Left hindlimb (tissue), 1 donor: ENCODE data around the gene SRGAP3.
A peak's percentile ranks its signal among the peaks of the same experiment; 100 is the strongest.

Source experiments
- DNase-seq: peaks from one replicate; pipeline ENCODE4 v3.0.0-alpha.2; 2018

The SRGAP3 gene

DNA sequence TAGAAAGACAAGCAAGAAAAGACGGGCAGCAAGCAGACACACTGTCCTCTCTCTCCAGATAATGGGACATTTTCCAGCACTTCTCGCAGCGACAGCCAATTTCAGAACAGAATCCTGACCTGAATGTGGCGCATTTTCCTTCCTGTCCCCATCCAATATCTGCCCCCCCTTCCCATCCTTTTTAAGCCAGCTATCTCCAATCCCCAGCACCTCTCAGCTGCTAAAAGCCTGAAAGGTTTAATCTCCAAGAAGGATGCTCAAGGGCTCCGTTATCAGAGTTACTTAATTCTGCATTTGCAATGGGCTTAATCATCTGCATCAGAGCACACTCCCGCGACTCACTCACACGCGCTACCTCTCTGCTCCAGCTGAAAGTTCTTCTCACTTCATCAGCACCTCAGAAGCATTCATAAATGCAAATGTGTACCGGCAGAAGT lies 50.5 kb downstream of the SRGAP3 start:
- DNase-seq = no peak

DNA sequence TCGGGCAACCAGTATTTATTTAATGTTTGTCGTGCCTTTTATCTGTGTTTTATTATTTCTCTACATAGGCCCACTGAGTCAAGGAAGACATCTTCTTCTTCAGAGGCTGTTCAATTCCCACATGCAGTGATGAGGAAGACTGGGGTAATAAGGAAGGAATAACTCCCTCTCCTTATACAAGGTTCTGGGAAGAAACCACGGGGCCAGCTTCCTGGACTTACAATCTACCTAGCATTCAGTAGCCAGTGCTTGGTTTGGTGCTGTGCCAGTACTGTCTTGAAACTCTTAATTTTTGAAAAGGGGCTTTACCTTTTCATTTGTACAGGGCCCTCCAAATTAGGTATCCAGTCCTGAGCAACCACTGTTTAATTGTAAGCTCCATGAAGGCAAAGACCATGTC lies 51.2 kb downstream of the SRGAP3 start:
- DNase-seq = no peak

DNA sequence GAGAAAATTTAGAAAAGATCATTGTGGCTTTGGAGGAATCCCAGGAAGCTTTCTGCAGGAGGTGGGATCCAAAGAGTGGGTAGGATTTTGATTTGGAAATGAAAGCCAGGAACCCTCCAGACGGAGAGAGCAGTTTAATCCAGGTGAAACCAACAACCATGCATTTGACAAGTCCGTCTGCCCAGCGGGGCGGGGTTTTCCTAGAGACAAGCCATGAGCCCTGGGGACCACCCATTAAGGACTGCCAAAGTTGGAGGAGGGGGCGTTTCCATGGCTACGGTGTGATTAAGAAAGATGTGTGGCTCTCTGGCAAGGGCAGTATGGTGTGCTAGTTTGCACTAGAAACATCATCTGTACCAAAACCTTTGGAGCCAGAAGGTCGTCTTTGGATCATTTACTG lies 53.4 kb downstream of the SRGAP3 start:
- DNase-seq = peak; percentile 56

DNA sequence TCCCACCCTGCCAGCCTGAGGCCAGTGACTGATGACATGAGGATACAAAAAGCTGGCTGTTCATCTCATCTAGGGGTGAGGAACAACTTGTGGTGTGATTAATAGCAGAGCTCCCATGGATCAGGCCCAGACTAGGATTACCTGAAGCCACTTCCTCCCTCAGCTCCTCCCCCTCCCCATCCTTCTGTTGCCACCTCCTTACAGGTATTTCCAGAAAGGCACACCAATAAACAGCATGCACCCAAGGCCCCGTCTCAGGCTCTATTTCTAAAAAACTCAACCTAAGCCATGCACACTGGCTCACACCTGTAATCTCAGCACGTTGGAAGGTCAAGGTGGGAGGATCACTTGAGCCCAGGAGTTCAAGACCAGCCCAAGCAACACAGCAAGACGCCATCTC lies 54.1 kb downstream of the SRGAP3 start:
- DNase-seq = no peak

DNA sequence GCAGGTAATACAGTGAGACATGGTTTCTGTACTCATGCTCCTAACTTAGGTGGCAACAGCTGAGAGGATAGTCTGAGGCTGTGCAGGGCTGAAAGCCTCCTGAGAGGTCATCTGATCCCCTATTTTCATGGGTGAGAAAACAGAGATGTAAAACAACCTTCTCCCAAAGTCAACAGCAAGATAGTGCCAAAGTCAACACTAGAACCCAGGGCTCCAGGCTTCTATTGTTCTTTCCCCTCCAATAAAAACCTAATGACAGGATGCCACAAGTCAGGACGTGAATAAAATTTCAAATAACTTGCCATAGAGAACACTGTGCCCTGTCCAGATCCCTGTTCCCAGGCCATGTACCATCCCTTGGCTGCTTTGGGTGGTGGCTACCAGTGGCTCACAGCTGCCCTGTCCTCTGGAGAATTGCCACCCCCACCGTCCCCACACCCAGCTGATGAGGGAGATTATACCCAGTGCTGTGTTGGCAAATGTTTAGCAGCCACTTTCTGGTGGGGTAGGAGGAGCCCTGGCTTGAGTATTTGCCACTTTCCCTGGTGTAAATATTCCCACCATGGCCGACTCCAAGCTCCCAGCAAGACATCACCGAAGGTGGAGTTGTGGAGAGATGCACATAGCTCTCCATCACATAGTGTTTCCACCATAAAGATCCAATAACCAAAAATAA lies 54.8 kb downstream of the SRGAP3 start:
- DNase-seq = no peak

DNA sequence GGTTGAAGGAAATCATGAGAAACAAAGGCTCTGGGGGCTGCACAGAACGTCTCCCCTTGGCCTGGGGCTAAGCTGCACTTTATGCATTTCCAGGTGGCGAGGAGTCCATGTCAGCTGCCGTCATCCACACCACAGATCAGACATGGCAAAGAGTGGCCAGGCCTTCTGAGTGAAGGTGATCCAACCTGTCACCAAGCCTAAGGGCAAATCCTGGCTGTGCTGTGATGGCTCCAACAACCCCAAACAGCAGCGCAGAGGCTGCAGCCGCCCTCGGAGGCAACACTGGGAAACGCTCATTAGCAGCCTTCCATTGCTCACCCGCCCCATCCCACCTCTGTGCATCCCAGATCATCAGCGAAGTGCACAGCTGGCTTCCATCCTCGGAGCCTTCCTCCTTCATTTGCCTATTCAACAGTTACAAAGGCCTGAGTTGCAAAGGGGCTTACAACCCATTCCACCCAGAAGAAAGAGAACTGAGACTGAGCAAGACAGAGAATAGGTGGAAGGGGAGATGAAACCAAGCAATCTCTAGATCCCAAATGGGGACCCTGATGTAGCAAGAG lies 55.7 kb downstream of the SRGAP3 start:
- no peak for DNase-seq

DNA sequence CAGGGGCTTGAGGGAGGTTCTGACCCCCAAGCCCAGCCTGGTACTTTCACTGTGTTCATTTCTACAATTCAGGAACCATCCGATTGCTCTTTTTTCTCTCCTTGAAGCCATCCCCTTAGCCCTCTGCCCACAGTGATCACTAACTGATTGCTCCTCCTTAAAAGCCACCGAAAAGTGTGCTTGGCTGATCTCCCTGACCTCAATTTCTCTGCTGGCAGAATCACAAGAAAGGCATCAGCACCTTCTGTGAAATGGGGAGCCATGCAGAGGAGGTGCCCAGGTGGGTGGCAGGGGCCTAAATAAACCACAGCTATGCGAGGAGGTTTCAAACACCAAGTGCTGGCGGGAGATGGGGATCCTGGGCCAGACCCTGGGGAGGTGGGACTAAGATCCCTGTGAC lies 56.2 kb downstream of the SRGAP3 start:
- no peak for DNase-seq

DNA sequence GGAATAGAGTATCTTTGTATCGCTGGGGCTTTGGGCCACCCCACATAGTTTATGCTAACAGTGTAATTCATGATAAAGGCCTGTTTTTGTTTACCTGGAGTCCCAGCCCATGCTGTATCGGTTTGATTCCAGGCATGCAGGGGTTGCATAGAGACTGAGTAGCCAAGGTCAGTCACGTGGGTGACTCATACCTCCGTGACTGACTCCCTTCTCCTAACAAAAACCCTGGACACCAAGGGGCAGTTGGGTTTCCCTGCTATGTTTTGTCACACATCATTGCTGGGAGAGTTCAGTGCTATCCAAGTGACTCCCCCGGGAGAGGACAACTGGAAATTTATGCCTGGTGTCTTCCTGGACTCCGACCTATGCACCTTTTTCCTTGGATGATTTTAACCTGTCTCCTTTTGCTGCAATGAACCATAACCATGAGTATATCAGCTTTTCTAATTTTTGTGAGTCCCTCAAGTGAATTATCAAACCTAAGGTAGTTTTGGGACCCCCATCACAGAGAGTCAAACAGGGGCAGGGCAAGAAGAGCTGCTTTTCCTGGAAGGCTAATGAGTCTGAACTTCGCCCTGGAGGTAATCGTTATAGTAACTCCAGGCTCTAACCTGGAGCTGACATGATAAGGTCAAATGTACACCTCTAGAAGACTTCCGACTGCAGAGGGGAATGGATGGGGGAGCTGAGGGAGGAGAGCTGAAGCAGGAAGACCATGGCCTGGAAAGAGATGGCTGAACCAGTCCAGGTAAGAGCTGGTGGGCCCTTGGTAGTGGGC lies 57.0 kb downstream of the SRGAP3 start:
- DNase-seq = no peak

DNA sequence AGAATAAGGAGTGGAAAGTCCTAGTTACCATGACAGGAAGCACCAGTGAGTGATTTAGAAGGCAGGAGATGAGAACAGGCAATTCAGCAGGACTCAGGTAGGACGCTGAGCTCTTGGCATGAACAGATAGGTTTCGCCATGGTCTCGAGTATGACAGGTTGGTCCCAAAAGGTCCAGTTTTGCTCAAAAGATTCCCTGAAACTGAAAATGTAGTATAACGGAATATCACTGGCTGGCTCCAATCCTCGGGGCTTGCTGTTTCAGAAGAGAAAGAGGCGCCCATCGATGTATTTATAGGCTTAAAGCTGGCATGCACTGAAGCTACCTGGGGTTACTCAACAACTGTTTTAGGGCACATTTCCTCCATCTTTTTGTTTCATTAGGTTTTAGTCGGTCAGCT lies 59.2 kb downstream of the SRGAP3 start:
- DNase-seq = no peak

DNA sequence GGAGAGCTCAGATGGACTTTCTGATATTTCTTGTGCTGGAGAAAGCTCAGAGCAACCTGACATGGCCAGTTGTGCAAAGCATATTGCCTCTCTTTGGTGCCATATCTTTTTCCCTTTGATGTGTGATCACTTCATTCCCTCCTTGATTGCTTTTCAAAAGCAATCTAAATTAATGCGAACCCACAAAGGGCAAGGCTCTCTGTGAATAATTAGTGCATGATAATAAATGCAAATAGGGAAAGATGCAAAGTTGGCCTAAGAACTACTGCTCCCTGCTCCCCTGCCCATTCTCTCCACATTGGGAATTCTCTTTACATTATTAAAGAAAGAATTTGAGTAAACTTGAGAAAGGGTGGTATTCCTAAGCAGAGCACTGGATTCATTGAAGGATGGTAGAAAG lies 60.9 kb downstream of the SRGAP3 start:
- DNase-seq = no peak

DNA sequence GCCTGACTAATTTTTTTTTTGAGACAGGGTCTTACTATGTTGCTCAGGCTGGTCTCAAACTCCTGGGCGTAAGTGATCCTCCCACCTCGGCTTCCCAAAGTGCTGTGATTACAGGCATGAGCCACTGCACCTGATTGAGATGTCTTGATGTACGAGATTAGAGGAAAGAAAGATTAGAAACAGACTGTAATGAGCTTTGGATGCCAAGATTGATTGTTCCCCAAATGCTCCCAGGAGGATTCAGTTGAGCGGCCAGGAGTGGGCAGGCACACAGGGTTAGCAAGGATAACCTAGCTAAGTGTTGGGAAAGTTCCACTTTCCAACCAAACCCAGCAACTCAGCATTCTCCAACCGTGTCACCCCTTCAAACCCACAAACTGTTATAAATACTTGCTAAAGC lies 63.7 kb downstream of the SRGAP3 start:
- DNase-seq = no peak

DNA sequence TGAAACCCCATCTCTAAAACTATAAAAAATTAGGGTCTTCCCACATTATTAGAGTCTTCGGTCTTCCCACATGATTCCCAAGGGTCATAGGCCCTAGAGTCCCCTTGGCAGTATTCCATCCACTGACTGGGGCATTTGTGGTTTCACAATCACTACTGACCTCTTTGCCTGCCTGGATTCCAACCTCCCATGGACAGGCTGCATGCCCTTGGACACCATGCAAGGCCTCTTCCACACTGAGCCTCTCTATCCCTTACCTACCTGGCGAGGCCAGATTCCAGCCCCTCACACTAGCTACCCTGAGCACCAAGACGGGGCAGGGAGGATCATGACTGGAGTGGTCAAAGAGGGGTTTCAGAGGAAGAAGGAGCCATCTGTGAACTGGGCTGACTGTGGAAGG lies 64.4 kb downstream of the SRGAP3 start:
- DNase-seq = no peak

DNA sequence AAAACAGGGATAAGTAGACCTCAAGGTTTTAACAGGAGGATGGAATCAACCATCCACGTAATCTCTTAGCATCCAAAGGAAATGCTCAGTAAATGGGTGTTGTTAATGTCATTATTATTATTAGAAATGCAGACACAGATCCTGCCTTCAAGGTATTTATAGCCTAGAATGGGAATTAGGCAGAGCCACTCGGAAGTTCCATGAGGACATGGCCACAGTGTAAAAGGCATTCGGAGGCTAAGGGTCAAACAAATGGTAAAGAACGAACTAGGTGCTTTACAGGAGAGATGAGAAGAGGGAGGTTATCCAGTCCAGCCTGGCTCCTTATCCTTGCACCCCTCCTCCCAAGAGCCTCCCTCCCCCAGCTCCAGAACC lies 65.0 kb downstream of the SRGAP3 start:
- no peak for DNase-seq

DNA sequence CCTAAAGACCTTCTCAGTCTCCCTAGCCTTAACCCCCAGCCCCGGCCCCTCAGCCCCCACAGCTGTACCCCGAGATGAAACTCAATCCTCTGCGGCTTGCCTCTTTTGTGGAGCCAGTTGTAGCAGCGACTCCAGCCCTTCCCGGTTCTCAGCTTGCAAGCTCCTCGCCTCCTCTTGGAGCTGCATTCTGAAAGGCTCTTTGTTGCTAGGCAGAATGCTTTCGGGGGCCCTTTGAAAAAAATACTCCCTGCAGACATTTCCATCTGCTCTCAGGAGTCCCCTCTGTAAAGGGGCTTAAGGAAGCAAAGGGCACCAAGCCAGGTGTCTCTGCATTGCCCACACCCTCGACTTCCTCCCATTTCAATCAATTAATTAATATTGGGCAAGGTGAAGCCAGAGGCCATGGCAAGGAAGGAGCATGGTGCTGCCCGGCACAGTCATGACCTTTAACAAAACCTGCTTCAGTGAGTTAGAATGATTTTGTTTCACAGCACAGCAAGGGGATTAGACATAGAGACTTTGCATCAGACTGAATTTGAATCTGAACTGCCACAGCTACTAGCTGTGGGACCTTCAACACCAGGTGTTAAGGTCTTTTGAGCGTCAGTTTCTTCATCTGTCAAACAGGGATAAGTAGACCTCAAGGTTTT lies 65.5 kb downstream of the SRGAP3 start:
- DNase-seq = peak; percentile 73

DNA sequence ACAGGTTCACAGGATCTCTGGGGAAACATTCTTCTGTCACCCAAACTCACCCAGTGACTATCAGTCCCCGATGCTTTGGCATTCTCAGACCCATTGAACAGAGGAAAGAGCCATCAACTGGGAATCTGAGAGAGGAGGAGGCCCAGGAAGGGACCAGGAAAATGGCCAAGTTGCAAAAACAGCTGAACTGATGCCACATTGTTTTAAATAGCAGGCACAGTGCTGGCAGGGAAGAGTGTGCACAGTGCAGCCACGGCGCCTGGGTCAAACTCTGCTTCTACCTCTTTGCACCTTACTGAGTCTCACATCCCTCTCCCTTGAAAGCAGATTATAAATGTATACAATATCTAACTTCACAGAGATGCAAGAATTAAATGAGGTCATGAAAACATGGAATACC lies 66.4 kb downstream of the SRGAP3 start:
- DNase-seq = no peak

DNA sequence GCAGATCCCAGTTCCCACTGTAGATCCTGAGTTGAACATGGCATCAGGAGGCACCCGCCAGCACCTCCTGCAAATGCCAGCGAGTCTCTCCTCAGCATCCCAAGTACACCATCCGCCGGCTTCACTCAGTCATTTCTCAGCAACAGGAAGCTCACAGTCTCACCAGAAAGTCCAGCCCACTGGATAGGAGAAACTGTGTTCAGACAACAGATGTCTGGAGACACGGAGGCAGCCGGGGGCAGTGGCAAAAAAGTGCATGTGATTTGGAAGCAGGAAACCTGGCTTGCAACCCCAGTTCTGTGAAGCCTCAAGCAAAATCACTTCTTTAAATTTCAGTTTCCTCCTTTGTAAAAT lies 68.7 kb downstream of the SRGAP3 start:
- DNase-seq = no peak

DNA sequence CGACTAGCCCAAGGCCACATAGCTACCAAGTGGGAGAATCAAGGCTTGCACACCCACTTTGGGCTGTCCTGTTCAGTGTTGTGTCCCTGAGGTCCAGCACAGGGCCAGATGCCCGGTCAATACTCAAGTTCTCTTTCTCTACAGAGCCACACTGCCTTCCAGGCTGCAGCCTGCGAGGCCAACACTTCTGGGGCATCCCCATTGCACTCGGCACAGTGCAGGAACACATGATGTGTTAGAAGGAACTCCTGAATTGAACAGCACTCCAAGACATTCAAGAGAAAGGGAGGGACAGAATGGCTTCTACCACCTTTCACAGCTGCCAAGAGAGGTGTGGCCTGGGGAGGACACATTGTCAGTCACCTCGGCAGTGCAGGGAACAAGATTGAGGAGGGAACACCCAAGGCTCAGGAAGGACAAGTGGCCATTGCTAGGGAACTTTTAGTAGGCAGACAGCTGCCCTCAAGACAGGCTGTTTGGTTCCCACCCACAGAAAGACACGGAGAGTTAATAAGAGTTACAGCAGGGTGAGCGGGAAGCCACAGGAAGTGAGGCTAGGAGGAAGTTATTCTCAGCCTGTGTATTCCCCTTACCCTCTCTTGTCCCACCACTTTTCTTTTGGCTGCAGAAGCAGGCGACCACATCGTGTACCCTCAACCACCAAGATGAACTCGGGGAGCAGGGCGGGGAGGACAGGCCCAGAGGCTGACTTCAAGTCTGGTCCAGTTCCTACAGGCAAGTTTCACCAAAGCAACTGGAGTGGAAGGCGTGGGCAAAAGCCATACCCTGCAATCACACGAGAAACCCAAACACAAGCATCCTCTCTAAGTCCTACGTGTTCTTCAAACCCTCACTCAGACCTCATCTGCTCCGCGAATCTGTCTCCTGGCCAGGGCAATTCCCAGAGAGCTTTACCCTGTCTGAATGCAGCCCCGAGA lies 69.4 kb downstream of the SRGAP3 start:
- peak; percentile 68 for DNase-seq

DNA sequence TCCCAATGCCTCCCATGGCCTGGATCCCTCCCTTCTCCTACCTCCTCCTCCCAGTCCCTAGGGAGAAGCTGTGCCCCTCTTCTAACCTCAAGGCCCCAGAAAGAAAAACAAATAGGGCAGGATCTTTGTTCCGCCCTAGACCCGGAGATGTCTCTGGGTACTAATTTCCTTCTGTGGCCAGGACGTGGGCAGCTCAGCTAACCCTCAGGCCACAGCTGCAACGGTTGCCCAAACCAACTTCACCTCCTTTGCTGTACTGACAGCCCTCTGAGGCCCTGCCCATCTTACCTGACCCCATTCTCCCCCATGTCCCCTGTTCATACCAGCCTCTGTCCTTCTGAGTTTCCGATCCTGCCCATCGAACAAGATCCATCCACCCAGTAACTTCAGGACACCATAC lies 70.7 kb downstream of the SRGAP3 start:
- DNase-seq = no peak

DNA sequence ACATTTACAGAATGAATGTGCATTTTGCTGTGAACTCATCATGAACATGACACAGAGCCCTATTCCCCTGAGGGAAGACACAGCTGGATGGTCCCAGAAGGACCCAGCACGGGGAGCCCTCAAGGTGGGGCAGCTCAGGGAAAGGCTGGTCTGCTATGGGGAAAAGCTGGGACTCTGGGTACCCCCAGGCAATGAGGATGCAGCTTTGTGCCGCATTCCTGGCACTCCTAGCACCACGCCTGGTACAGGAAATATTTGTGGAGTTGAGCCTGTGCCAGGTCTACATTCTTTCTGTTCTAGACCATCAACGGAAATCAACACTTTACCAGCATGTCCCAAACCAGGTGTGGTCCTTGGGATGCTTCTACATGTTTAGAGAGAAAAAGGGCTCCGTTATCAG lies 74.0 kb downstream of the SRGAP3 start:
- DNase-seq = no peak

DNA sequence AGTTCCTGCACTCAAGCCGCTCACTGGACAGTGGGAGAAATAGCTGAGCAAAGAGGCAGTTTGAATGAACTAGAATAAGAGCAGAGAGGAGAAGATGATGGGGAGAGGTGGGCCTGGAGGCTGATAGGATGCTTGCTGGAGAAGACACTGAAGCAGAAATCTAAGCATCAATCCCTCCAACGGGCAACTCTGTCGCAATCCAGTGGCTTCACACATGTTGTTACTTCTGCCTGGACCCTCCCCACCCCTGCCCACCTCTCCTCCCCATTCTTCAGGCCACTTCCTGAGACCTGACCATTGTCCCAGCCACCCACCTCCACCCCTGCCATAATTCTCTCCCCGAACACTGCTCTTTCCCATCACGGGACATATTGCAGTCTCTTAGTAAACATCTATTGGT lies 76.0 kb downstream of the SRGAP3 start:
- no peak for DNase-seq

DNA sequence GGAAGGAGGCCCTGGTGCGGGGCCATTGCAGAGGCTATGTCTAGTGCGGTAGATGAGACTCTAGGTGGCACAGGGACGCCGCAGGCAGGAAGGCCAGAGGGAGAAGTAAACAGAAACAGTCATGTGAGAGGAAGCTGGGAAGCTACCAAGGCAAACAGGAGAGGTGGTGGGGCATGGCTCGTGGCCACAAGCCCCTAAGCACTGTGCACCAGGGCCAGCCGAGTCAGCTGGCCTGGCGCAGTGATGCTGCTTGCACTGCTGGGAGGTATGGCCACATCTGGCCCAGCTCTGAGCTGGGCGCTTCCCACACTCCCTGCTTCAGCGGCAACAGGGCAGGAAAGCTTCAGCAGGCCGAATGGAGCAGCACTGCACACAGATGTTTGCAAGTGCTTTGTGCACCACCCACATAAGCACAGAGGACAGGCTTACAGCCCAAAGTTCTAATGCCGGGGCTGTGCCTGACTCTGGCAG lies 76.6 kb downstream of the SRGAP3 start:
- peak; percentile 63 for DNase-seq

DNA sequence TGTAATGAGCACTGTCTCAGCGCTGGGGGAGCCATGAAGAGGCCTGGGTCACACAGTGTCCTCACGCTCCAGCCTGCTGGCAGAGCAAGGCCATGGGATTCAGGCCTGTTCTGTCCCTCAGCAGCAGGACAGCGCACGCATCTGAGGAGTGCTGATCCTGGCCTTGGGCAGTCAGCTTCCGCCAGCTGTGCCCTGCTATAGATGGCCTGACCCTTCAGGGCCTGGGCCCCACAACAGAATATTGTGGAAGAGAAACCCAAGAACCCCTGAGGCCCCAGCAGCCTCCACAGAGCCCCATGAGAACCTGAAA lies 78.6 kb downstream of the SRGAP3 start:
- DNase-seq = no peak
